Type B pancreatic cell (in vitro differentiated cells): ENCODE results near the gene FRMD4A. TPM values are rescaled to one million over a fixed set of nuclear protein-coding genes. Genes with fewer than 3 reads are reported as not detected.

Experiments used
- DNase-seq: peaks from one replicate; pipeline ENCODE4 v3.0.0; 2021; ENCODE audit warnings: mixed read lengths; ENCODE audit not compliant: unreplicated experiment; ENCODE audit errors: extremely low spot score
- H3K27ac Mint-ChIP-seq: 2 replicates; pipeline ENCODE4 v1.8.0; 2021; ENCODE audit warnings: mild to moderate bottlenecking, mixed read lengths
- H3K27me3 Mint-ChIP-seq: 2 replicates; pipeline ENCODE4 v1.8.0; 2021; ENCODE audit warnings: mixed read lengths
- H3K36me3 Mint-ChIP-seq: 2 replicates; pipeline ENCODE4 v1.8.0; 2021; ENCODE audit warnings: mixed read lengths
- H3K4me1 Mint-ChIP-seq: one replicate; pipeline ENCODE4 v1.8.0; 2021; ENCODE audit warnings: mixed read lengths; ENCODE audit not compliant: unreplicated experiment
- H3K4me3 Mint-ChIP-seq: 2 replicates; pipeline ENCODE4 v1.8.0; 2021; ENCODE audit warnings: mild to moderate bottlenecking, mixed read lengths
- H3K9me3 Mint-ChIP-seq: 2 replicates; pipeline ENCODE4 v1.8.0; 2021; ENCODE audit warnings: mixed read lengths
- total RNA-seq: library from RNA; stranded (reverse); gene quantifications from 2 replicates; pipeline ENCODE4 v1.2.1, GENCODE V29; 2021; ENCODE audit warnings: low replicate concordance
- TF ChIP-seq, protein P1 (sequence below): fragments of 200-600 bp; sonication (generic); conservative IDR thresholded peaks from 2 replicates; pipeline ENCODE4 v1.5.0; 2021; ENCODE audit warnings: antibody characterized with exemption, mild to moderate bottlenecking

FRMD4A gene
- total RNA-seq, 1 donor from 2014 or later: 88.9 TPM

DNA sequence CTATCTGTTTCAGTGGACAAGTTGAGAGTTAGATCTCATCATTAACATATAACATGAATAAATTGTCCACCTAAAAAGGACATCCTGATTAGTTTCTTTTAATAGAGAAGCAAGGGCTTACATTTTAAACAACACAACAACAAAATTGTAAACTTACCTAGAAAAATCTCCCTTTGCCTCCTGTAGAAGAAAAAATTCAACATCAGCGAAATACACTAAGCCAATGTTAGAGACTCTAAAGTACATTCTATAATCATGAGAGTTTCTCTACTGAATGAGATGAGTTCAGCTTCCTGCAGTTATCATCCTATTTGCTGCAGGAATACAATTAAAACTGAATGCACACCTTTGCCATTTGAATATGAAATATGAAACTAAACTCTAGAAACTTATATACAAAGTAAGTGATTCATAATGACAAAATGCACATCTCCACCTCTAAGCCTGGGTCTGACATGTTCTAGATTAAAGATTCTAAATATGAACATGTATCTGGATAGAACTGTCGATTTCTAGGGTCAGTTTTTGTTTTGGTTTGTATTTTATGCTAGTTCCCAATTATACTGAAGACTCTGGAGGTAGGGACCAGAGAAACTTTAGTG lies 569.1 kb downstream of the FRMD4A start:
- DNase-seq: no peak
- Mint-ChIP-seq H3K27ac (peak overlapping the region; percentile 48), H3K27me3 (no peaks in the 10 kb centered on the region), H3K9me3 (peaks cover 8% of the 10 kb centered on the region), H3K36me3 (peaks cover 8% of the 10 kb centered on the region), H3K4me1 (peaks cover 32% of the 10 kb centered on the region), H3K4me3 (no peak overlapping the region)
- TF ChIP-seq, protein P1, sequence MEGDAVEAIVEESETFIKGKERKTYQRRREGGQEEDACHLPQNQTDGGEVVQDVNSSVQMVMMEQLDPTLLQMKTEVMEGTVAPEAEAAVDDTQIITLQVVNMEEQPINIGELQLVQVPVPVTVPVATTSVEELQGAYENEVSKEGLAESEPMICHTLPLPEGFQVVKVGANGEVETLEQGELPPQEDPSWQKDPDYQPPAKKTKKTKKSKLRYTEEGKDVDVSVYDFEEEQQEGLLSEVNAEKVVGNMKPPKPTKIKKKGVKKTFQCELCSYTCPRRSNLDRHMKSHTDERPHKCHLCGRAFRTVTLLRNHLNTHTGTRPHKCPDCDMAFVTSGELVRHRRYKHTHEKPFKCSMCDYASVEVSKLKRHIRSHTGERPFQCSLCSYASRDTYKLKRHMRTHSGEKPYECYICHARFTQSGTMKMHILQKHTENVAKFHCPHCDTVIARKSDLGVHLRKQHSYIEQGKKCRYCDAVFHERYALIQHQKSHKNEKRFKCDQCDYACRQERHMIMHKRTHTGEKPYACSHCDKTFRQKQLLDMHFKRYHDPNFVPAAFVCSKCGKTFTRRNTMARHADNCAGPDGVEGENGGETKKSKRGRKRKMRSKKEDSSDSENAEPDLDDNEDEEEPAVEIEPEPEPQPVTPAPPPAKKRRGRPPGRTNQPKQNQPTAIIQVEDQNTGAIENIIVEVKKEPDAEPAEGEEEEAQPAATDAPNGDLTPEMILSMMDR: no peak

- peak overlapping the region; percentile 76 for H3K27ac Mint-ChIP-seq
- peaks cover 6% of the 10 kb centered on the region for H3K36me3 Mint-ChIP-seq
- no peaks in the 10 kb centered on the region for H3K27me3 Mint-ChIP-seq
- TF ChIP-seq, protein P1: no peak
- H3K4me3 Mint-ChIP-seq: peak overlapping the region; percentile 24
- H3K4me1 Mint-ChIP-seq: peaks cover 34% of the 10 kb centered on the region
- peaks cover 4% of the 10 kb centered on the region for H3K9me3 Mint-ChIP-seq
- DNase-seq: no peak
Measured at GRCh38 chr10:13759168-13759567, 571.6 kb downstream of the FRMD4A start.

DNA sequence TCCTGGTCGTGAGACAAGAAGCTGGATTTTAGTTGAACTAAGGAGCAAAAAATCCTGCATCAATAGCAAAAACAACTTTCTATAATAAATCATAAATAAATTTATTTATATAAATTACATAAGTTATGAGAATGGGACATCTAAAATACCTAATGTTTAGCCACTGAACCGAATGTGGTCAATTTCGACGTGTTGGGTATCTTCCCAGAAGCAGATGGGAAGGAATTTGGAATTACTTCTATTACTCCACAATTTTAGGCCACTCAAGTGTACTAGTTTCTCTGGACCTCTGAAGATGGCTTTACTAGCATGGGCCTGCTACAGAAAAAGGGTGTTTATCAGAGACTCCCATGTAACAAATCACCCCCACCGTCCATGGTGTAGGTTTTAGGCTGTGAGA lies 572.0 kb downstream of the FRMD4A start:
- no peak for DNase-seq
- H3K4me1 Mint-ChIP-seq: peaks cover 34% of the 10 kb centered on the region
- H3K27me3 Mint-ChIP-seq: no peaks in the 10 kb centered on the region
- H3K4me3 Mint-ChIP-seq: no peak overlapping the region
- TF ChIP-seq, protein P1: no peak
- peaks cover 7% of the 10 kb centered on the region for H3K36me3 Mint-ChIP-seq
- peak overlapping the region; percentile 92 for H3K27ac Mint-ChIP-seq
- peaks cover 4% of the 10 kb centered on the region for H3K9me3 Mint-ChIP-seq

DNA sequence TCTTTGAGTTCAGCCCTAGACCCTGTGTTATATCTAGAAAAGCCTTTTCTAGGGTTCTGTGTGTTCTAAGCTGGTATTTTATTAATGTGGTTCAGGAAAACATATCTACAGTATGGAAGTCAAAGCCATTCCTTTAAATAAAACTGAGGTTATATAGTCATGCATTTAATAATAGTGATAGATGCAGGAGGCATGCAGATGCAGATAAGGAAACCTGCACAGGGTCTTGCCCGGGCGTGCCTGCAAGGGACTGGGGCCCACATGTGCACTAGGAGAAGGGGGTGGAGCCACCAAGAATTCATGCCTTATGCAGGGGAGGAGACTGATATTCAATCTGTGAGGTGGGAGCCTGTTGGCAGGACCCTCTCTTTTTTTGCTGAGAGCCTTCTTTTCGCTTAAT lies 572.4 kb downstream of the FRMD4A start:
- Mint-ChIP-seq H3K36me3 (peaks cover 7% of the 10 kb centered on the region), H3K4me3 (peak overlapping the region; percentile 55), H3K27ac (peak overlapping the region; percentile 92), H3K9me3 (peaks cover 4% of the 10 kb centered on the region), H3K4me1 (peaks cover 34% of the 10 kb centered on the region), H3K27me3 (no peaks in the 10 kb centered on the region)
- TF ChIP-seq, protein P1: no peak
- DNase-seq: no peak

DNA sequence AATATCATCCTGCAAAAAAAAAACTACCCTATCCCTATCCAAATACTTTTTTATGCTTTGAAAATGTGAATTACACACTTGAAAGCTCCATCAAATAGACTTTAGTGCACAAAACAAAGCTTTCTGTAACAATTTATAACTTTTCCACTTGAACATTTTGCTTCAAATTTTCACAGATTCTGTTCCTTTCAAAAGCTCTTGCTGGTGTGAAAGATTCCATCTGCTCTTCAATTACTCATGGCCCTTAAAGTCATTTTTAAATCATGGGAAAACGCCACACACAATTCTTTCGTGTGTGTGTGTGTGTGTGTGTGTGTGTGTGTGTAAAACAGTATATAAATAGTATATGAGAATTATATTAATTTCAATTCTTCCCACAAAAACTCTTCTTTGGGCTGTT lies 576.4 kb downstream of the FRMD4A start:
- no peak for DNase-seq
- no peak overlapping the region for H3K4me3 Mint-ChIP-seq

More for the DNA sequence above, 576.4 kb downstream of the FRMD4A start:
- H3K4me1 Mint-ChIP-seq: peaks cover 52% of the 10 kb centered on the region
- TF ChIP-seq, protein P1: no peak
- peaks cover 11% of the 10 kb centered on the region for H3K36me3 Mint-ChIP-seq
- no peaks in the 10 kb centered on the region for H3K27me3 Mint-ChIP-seq
- no peak overlapping the region for H3K27ac Mint-ChIP-seq
- H3K9me3 Mint-ChIP-seq: peaks cover 4% of the 10 kb centered on the region
